NCI-H146 (cell line): ENCODE data around the gene HTT.

Source experiments
- DNase-seq: peaks from one replicate; lab custom pipeline; 2025; lab: John Stamatoyannopoulos, UW

HTT gene

GRCh38 chr4:3219761-3220475 is 145.4 kb downstream of the HTT start:
- no peak for DNase-seq

GRCh38 chr4:3220476-3221183 is 146.1 kb downstream of the HTT start:
- DNase-seq = no peak

GRCh38 chr4:3221184-3221494 is 146.7 kb downstream of the HTT start:
- no peak for DNase-seq

- DNase-seq = no peak
Measured at GRCh38 chr4:3221996-3222395, 147.5 kb downstream of the HTT start.

- DNase-seq = no peak
Measured at GRCh38 chr4:3223346-3223745, 148.9 kb downstream of the HTT start.

- DNase-seq = no peak
Measured at GRCh38 chr4:3223956-3224748, 149.7 kb downstream of the HTT start.

- no peak for DNase-seq
Measured at GRCh38 chr4:3225071-3225850, 150.8 kb downstream of the HTT start.

- no peak for DNase-seq
Measured at GRCh38 chr4:3225936-3226335, 151.5 kb downstream of the HTT start.

- DNase-seq = no peak
Measured at GRCh38 chr4:3226467-3226866, 152.0 kb downstream of the HTT start.

GRCh38 chr4:3226944-3227343 is 152.5 kb downstream of the HTT start:
- DNase-seq = no peak

GRCh38 chr4:3227878-3228675 is 153.6 kb downstream of the HTT start:
- DNase-seq = no peak

- no peak for DNase-seq
Measured at GRCh38 chr4:3228881-3229280, 154.4 kb downstream of the HTT start.

- DNase-seq = no peak
Measured at GRCh38 chr4:3229328-3229727, 154.8 kb downstream of the HTT start.

- DNase-seq = no peak
Measured at GRCh38 chr4:3229964-3230363, 155.5 kb downstream of the HTT start.

GRCh38 chr4:3231471-3231870 is 157.0 kb downstream of the HTT start:
- no peak for DNase-seq

GRCh38 chr4:3232001-3232400 is 157.5 kb downstream of the HTT start:
- no peak for DNase-seq

- DNase-seq = no peak
Measured at GRCh38 chr4:3232871-3233271, 158.4 kb downstream of the HTT start.

GRCh38 chr4:3233391-3234071 is 159.1 kb downstream of the HTT start:
- DNase-seq = no peak

GRCh38 chr4:3234171-3235029 is 159.9 kb downstream of the HTT start:
- no peak for DNase-seq

- no peak for DNase-seq
Measured at GRCh38 chr4:3235030-3235345, 160.5 kb downstream of the HTT start.
